HG02943 (cell line): ENCODE measurements around the gene CGREF1.
A peak's percentile ranks its signal among the peaks of the same experiment; 100 is the strongest.
"Not testable (repeated sequence)": the region's sequence is repeated elsewhere in the genome, so short reads cannot be mapped to it uniquely, and the experiment has no call there.

Experiments used
- ATAC-seq: cut with Tn5 transposase; IDR thresholded peaks from one replicate; pipeline ENCODE4 v1.9.1; 2021; ENCODE audit warnings: mild to moderate bottlenecking, low read depth, moderate library complexity; ENCODE audit not compliant: unreplicated experiment

CGREF1 gene

DNA sequence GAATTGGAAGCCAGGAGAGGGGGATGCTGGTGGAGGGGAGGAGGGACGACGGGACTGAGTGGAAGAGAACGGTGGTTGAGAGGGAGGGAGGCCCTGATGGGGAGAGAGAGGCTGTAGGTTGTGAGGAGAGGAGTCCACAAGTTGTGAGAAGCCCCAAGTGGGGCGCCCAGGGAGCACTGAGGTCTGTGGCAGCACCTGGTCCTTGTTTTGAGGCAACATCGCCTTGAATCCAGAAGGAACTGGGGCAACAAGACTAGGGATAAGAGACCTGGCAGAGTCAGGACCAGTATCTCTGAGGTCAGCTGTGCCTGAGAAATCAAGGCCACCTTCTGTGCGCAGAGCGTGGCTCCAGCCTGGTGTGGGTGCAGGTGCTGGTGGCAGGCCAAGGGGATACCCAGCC, 19.2 kb upstream of the CGREF1 start:
- ATAC-seq, result no peak

DNA sequence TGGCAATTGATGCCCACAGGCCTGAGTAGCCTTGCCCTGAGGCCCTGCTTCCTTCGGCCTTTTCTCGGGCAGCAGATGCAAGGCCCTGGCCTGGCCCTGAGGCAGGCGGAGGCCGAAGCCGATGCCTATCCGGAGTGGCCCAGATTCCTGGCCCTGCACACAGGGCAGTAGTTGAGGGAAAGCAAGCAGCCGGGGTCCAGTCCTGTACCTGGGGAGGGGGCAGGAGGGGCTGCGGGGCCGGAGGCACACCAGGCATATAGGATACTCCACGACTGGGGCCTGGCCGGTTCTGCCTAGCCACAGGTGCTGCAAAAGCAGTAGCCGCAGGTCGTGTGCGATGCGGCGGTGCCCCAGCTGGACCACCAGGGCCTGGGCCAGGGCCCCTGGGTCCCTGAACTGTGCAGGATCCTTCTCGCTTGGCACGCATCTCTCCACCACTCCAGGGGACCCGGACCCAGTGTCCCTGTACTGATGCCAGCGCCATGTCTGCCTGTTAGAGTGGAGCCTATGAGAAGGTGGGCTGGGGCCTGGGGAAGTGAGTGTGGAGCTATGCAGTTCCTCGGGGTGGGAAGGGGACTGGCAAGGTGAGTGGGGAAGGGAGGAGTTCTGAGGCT, 18.5 kb upstream of the CGREF1 start:
- ATAC-seq, result no peak

DNA sequence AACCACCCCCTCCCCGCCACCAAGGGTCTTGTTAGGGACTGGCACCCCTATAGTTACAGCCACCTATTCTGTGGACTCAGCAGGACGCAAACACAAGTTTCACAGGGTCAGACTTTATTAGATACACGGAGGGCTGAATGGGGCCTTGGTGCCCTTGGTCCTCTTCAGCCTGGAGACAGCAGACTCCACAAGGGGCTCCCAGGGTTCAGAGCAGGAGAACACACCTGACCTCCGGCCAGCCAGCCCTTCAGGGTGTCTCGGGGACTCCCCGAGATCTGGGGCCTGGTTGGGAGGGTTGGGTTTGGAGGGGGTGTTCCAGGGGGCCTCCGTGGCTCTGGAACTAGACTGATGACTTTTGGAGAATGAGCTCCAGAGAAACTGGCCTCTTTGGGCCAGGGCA, 17.8 kb upstream of the CGREF1 start:
- no peak for ATAC-seq

- no peak for ATAC-seq
These were observed 16.6 kb upstream of the CGREF1 start for GRCh38 chr2:27135478-27135955.

DNA sequence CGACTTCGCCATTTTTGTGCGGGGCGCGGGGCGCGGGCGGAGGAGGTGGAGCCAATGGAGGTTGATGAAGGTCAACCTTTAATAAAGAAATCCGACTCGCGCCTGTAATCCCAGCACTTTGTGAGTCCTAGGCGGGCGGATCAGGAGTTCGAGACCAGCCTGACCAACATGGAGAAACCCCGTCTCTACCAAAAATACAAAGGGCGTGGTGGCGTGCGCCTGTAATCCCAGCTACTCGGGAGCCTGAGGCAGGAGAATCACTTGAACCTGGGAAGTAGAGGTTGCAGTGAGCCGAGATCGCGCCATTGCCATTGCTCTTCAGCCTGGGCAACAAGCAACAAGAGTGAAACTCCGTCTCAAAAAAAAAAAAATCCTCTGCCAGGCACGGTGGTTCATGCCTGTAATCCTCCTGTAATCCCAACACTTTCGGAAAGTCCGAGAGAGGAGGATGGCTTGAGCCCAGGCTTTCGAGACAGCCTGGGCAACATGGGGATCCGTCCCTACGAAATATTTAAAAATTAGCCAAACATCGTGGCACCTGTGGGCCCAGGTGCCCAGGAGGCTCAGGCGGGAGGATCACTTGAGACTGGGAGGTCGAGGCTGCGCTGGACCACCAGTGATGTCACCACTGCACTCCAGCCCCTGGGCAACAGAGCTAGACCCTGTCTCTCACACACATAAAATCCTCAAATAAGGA, 16.0 kb upstream of the CGREF1 start:
- ATAC-seq, result no peak

GRCh38 chr2:27133905-27134780, 15.2 kb upstream of the CGREF1 start, which contains the start of gene PREB:
Gene PREB (minus strand): TSS chr2:27134636. CDS start chr2:27134421, 215 bp downstream.
- peak; percentile 86 for ATAC-seq

DNA sequence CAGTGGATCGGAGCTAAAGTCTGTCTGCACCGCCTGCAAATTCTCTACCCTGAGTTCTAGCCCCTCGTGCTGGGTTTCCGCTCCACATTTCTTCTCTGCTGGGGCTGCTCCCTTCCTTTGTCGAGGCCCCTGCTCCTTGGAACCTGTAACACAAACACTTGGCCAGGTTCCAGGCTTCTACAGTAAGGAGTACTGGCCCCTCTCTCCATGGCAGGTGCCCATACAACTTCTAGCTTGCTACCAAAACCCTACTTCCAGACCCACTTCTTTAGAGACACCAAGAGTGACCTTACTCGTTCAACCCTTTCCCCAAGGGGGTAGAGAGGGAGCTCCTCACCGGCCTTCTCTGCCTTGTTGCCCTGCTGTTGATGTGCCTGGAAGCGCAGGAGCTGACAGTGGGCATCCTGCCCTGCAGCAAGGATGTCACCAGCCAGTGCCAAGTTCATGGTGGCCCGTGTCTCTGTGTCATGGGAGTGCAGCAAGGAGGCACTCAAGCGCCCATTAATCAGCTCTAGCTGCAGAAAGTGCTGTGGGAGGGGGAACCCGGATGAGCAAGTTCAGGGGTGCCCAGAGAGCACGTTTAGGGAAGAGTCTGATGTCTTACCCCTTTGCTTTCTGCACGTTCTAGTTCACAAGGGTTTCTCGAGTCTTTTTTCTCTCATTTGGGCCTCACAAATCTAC, 14.4 kb upstream of the CGREF1 start:
- ATAC-seq, result no peak

- no peak for ATAC-seq
These were observed 12.5 kb upstream of the CGREF1 start for GRCh38 chr2:27131429-27131828.

DNA sequence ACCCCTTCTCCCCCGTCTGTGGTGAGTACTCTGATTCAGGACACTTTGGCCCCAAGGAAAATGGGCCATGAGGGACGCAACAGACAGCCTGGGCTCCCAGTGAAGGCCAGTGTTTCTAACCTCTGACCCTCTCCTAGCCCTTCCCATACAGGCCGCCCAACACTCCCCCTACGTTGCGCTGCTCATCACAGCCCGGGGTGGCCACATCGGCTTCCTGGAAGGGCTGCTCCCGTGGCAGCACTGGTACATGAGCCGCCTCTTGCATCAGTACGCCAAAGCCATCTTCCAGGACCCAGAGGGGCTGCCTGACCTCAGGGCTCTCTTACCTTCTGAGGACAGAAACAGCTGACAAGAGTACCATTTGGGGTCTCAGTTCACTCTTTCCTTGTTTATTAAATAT, 11.5 kb upstream of the CGREF1 start:
- no peak for ATAC-seq

GRCh38 chr2:27128668-27129571, 10.0 kb upstream of the CGREF1 start:
- no peak for ATAC-seq

DNA sequence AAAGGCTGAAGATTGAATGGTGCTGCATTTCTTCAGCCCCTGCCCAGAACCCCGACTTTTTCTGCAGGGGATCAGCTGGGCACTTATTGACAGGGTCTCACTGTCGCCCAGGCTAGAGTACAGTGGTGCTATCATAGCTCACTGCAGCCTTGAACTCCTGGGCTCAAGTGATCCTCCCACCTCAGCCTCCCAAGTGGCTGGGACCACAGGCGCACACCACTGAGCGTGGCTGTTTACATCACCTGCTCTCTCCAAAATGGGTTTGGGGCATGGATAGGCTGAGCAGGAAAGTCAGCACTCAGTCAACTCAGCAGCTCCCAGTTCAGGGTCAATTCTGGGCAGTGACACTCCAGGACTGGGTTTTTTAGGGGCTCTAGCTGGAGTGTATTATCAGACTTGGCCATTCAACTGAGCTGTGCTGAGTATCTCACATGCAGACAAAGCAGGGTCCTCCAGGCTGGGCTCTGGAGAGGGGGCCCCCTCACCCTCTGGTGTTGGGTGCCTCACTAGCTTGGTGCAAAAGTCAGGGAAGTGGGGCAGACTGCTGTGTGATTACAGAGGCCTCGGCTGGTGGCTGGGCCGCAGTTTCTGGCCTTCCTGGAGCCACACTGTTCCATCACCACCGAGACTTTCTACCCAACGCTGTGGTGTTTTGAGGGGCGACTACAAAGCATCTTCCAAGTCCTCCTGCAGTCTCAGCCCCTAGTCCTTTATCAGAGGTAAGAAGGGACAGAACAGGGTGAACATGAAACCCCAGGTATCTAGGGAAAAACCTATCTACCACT, 9.1 kb upstream of the CGREF1 start:
- ATAC-seq, result no peak

DNA sequence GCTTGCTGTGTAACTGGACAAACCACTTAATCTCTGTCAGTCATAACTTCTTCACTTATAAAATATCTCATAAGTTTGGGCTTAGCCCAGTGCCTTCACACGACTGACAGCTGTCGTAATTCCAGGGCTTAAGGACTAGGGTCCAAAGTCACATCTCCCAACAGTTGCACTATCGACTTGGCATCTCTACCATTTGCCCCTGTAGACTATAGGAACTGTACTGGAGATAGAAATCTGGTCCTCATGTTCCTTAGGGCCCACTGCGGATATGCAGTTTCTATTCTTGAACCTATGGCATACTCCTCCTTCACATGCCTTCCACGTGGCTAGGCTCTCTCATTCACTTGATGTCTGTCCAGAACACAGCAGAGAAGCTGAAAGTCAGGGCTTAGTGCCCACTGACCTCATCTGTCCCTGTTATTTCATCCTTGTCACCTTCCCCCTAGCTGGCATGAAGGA, 7.4 kb upstream of the CGREF1 start:
- no peak for ATAC-seq

- no peak for ATAC-seq
These were observed 6.2 kb upstream of the CGREF1 start for GRCh38 chr2:27125104-27125503.

DNA sequence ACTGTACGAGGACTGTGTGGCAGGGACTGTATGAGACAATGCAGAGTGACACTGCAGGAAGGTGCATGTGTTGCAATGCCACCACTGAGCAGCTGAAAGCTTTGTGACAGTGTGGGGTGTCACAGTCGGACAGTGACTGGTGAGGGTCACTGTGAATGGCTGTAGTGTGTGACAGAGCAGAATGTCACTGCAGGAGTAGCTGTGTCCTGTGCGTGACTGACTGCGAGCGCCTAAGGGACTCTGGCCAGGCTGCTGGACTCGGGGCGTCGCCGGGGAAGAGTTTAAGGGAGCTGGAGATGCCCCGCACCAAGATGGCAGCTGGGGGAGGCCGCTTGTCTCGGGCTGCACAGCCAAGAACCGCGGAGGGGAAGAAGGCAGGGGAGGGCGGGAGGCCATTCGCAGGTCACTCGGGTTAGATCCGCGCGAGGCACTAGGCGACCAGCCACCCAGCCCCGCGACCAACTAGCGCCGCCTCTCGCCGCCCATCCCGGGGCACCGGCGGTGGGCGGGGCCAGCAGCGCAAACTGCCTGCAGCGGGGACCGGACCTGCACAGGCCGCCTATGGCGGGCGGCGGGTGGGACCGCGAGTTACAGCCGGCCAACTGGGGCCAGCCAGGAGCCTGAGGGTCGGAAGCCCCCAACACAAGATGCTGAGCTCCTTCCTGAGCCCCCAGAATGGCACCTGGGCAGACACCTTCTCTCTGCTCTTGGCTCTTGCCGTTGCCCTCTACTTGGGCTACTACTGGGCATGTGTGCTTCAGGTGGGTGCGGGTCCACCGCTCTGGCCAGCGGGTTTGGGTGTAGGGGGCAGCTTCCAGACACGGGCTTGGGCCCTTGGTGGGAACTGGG, 4.6 kb upstream of the CGREF1 start, which contains the start of gene ABHD1:
ABHD1 (plus strand) TSS at position 514 of the 849 bp plus-strand sequence; CDS start at position 648, 134 bp downstream.
- ATAC-seq, result no peak

DNA sequence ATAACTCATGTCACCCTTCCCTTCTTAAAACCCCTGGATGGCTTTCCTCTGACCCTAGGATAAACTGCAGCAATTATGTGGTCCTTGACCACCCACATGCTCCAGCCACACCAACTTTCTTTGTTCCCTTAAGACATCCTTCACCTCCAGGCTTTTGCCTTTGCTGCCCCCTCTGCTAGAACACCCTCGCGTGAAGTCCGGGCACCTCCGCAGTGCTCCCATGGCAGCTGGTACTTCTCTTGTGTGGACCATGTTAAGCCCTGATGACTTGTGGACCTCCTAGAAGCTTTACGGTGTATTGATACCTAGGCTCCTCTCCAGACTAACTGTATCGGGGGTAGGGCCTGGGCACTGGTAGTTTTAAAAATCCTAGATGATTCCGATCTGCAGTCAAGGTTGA, 3.9 kb upstream of the CGREF1 start:
- ATAC-seq, result no peak

DNA sequence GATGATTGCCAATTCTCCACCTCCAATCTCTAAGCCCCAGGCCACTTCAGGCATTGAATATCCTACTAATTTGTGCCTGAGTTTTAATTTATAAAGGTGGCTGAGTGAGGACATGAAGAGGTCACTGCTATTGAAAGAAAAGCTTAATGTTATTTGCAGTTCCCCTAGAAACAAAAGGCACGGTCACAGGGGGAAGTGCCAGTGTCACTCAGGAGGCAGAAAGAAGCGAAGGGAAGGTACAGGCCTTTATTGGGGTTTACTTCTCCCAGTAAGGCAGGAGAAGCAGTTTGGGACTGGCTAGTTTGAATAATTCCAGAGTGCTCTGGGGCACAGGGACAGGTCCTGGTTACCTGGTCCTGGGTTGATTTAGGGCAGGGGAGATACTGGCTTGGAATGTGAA, 3.0 kb upstream of the CGREF1 start:
- ATAC-seq, result no peak

DNA sequence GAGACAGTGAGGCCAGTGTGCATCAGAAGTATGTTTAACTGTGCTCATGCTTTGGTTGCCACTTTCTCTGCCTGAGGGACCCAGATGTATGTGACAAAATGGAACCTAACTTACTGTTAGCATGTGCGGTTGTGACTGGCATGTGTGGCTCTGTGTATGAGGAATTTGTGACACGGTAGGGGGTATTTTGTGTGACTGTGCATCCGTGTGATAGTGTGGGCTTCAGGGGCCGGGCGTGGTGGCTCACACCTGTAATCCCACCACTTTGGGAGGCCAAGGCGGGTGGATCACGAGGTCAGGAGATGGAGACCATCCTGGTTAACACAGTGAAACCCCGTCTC, 372 bp upstream of the CGREF1 start:
- not testable (repeated sequence) for ATAC-seq

DNA sequence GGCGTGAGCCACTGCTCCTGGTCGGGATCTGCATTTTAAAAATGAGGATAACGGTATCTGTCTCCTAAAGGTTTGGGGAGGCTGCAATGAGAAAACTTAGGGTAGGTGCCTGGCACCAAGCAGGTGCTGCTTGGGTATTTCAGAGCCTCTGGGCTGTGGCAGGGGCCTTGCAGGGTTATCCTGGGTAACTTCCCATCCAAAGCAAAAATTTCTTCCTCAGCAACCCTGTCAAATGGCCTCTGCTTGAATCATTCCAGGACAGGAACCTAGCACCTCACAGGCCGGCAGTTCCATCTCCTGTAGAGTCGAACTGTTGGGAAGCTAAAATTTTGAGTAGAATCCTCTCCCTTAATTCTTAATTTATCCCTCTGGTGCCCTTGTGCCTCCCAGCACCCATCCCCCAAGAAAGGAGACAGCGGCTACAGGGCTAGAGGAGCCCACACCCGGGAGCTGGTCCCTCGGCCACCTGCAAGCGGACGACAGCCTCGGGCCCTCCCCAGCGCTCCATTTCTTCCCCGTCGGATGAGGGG, 868 bp downstream of the CGREF1 start:
- no peak for ATAC-seq
